ENCODE data around the gene CCDC57.

Gene CCDC57

DNA sequence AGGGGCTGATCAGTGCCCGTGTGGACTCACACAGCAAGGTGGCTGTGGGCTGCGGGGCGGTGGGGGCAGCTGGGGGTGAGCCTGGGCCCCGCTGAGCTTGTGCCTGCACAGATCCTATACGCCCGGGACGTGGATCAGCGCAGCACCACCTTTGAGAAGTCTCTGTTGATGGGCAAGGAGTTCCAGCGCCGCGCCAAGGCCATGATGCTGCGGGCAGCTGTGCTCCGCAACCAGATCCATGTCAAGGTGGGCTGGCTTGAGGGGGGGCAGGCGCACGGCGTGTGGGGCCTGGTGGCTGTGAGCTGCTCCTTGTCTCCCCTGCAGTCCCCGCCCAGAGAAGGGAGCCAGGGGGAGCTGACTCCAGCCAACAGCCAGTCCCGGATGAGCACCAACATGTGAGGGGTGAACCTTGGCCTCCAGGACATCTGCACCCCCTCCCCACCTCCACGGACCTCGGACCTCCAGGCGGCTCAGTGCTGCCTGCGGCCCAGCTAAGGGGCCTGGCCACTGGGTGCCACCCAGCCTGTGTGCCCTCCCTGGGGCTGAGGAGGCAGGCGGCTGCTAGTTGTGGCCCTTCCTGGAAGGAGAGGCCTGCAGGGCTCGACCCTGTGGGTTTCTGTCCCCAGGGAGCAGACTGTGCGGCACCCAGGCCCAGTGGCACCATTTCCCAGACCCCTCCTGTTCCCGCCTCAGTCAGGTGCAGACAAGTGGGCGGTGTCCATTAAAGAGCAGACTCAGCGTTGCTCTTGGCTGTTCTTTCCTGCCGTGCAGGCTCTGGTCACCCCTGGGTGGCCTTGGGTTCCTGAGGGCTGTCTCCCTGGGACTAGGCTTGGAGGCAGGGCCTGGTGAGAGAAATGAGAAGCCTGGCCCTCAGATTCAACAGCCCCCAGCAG is 155.7 kb downstream of the CCDC57 start:
- no peak for DNase-seq

DNA sequence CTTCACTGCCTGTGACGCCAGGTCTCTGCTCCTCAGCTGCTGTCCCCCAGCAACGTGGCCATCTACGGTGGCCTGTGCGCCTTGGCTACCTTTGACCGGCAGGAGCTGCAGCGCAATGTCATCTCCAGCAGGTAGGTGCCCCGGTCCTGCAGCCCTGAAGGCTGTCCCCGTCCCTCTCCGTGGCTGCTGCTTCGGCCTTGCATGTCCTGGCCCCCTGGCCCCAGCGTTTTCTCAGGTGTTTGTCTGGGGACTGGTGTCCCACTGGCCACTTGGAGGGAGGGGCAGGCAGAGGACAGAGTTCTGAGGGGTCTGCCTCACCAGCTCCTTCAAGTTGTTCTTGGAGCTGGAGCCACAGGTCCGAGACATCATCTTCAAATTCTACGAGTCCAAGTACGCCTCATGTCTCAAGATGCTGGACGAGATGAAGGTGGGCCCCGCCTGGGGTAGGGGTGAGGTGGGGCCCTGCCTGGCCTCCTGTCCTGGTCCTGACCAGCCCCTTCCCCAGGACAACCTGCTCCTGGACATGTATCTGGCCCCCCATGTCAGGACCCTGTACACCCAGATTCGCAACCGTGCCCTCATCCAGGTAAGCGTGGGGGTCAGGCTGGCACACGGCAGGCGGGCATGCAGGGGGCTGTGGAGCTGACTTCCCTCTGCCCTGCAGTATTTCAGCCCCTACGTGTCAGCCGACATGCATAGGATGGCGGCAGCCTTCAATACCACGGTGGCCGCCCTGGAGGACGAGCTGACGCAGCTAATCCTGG is 156.5 kb downstream of the CCDC57 start:
- DNase-seq = no peak

DNA sequence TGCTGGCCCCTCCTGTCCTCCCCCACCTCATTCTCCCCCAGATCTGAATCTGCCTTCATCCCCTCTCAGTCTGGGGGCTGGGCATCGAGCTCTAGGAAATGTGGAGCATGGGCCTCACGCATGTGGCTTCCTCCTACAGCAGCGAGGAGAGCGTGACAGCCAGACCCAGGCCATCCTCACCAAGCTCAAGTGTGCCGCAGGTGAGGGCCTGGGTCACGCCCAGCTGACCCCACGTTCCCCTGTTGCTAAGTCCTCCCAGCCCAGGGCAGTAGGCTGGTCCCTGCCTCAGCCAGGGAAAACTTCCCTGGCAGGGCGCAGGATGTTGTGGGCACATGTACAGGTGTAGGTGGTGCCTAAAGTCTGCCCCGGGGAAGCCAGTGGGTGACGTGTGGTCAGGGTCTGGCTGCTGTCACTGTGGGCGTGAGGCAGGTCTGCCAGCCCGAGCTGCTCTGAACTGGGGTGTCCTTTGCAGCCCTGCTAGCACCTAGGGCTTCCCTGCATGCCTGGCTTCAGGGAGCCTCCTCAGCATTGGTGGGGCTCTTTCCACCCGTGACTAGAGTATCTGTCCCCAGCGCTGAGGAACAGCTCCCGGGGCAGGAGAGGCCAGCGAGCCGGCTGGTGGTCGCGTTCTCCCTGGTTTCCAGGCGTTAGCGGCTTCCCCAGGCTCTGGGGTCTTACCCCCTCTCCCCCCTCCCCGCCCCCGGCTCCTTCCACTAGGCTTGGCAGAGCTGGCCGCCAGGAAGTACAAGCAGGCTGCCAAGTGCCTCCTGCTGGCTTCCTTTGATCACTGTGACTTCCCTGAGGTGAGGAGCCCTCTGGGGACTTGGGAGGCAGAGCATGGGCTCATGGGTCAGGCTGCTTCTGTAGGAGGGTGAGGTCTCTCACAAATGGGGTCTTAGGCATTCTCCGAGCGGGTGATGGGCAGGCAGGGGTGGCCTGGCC is 157.3 kb downstream of the CCDC57 start:
- no peak for DNase-seq

DNA sequence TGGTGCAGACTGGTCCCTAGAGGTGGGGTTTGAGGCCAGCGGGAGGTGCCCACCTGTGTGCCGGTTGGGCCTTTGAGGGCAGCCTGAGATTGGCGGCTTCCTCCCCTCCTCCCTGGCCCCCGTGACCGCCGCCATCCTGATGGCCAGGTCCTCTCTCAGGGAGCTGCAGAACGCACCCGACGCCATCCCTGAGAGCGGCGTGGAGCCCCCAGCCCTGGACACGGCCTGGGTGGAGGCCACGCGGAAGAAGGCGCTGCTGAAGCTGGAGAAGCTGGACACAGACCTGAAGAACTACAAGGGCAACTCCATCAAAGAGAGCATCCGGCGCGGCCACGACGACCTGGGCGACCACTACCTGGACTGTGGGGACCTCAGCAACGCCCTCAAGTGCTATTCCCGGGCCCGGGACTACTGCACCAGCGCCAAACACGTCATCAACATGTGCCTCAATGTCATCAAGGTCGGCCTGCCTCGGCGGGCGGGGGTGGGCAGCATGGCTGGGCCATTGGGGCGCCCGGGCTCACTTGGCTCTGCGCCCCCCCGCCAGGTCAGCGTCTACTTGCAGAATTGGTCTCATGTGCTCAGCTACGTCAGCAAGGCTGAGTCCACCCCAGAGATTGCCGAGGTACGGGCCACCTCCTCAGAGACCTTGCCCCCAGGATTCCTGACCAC is 158.2 kb downstream of the CCDC57 start:
- no peak for DNase-seq

DNA sequence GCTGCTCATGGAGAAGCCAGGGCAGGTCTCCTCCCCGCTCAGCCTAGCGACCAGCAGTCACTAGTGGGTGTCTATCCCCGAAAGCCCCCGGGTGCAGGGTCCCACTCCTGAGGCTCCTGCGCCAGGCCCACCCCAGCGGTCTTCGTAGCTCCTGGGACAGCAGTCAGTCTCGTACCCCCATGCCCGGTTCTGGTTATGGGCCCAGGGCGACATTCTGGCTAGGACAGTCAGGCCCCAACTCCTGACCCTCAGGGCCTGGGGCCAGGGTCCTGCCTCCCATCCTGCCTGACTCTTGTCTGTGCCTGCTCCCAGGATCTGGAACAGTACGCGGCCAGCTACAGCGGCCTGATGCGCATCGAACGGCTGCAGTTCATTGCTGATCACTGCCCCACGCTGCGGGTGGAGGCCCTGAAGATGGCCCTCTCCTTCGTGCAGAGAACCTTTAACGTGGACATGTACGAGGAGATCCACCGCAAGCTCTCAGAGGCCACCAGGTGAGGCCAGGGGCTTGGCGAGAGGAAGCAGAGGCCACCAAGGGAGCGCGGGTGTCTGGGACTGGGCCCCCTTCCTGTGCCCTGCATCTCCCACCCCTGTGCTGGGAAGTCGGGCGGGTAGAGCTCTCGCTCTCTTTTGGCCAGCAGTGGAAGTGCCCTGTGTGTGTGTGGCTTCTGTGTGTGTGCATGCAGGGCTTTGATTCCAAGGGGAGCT is 158.9 kb downstream of the CCDC57 start:
- DNase-seq = no peak

DNA sequence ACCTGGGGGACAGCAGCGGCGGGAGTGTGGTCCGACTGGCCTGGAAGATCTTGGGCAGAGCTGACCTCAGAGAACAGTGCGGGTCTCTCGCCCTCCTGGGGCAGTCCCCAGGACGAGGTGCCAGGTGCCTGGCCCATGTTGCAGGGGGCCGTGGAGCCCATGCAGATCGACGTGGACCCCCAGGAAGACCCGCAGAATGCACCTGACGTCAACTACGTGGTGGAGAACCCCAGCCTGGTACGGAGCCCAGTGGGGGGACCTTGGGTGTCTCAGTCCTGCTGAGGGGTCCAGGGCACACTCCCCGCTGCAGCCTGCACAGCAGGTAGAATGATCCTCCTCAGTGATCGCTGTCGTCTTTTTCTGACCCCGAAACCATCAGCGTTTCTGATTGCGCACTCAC is 159.5 kb downstream of the CCDC57 start:
- DNase-seq = no peak

DNA sequence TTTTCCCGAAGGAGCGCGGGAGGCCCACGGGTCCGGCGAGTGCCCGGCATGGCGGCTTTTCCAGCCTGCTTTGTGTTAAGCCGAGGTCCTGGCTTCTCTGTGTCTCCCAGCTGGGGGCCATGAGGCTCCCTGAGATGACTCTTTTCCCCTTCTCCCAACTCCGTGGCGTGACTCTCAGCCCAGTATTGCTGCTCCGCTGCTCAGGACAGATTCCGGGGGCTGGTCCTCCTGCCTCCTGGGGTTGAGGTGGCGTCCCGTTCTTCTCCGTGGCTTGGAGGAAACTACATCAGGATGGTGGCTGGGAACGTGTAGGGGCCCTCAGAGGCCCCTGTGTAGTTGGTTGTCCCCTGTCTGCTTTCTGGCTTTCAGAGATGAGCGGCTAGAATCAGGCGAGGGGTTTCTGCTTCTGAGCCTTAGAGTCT is 160.0 kb downstream of the CCDC57 start:
- no peak for DNase-seq

DNA sequence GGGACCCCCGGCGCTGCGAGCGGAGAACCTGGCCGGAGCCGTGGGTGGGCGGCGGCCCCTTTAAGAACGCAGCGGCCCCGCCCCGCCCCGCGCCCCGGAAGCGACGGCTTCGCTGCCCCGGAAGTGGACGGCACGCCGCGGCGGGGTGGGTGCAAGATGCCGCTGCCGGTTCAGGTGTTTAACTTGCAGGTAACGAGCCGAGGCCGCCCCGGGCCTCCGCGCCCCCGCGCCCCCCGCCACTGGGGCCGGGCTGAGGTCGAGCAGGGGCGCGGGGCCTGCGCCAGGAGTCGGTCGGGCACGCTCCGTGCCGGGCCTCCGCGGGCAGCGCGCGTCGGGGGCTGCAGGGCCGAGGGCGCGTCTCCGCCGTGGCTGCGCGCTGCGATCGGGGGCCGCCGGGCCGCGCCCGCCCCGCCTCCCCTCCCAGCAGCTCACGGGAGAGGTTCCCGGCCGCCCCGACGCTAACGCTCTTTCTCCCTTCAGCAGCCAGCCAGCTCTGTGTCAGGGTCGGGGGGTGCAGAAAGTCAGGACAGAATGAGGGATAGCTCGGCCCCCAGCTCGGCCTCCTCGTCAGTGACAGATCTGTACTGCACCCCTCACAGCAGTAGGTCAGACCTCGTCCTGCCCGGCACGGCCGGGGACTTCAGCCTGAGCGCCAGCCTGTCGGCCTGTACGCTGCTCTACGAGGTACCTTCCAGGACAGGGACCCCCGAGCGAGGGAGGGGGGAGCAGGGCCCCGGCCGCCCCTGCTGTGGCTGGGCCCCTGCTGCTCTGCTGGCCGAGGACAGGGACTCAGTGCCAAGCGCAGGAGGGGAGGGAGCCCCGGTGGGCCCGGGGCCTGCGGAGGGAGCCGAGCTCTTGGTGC is 160.6 kb downstream of the CCDC57 start, which contains the start of the genes GPS1 and RFNG:
Gene GPS1, plus strand, starts transcription at position 123 of the 862 bp plus-strand sequence. Its CDS starts 34 bp downstream, at position 157.
Gene RFNG, minus strand, starts transcription at position 36 of the 862 bp plus-strand sequence. CDS start 45 bp downstream, outside the sequence.
- DNase-seq = peak; percentile 73
